ENCODE measurements around the gene MMP1. TPM values are rescaled to one million over a fixed set of nuclear protein-coding genes. Genes with fewer than 3 reads are reported as not detected.
A peak's percentile ranks its signal among the peaks of the same experiment; 100 is the strongest.
"Not testable (repeated sequence)": the region's sequence is repeated elsewhere in the genome, so short reads cannot be mapped to it uniquely, and the experiment has no call there.

The MMP1 gene
- total RNA-seq, 1 experiment from 2014 or later, result 15.7 TPM

GRCh38 chr11:102753267-102753666, 44.7 kb downstream of the MMP1 start:
- H3K9me3 ChIP-seq, result no peaks in the 10 kb centered on the region
- H3K36me3 ChIP-seq (ENCODE audit: control insufficient read depth, insufficient read depth, low read length), result no peaks in the 10 kb centered on the region
- no peak for DNase-seq
- BruUV-seq (replicated peaks), result no TSS peak
- H3K27me3 ChIP-seq (replicated peaks; ENCODE audit: control insufficient read depth, insufficient read depth, low read length), result no peaks in the 10 kb centered on the region
- H3K27me3 Mint-ChIP-seq (ENCODE audit: insufficient read depth, unreplicated experiment), result no peaks in the 10 kb centered on the region
- H3K4me3 ChIP-seq (ENCODE audit: low read depth, low read length), result no peak overlapping the region
- peaks cover 18% of the 10 kb centered on the region for H3K9me3 Mint-ChIP-seq (ENCODE audit: unreplicated experiment)
- peaks cover 4% of the 10 kb centered on the region for H3K36me3 Mint-ChIP-seq (ENCODE audit: insufficient read depth, unreplicated experiment)
- ChIA-PET POLR2A (no interaction called here), CTCF (no interaction called here)
- no peak overlapping the region for H3K4me3 Mint-ChIP-seq (ENCODE audit: unreplicated experiment)
- H3K4me1 ChIP-seq, result peaks cover 6% of the 10 kb centered on the region
- no peak overlapping the region for H3K27ac Mint-ChIP-seq (ENCODE audit: unreplicated experiment)
- intact Hi-C loops (cut with micrococcal nuclease; ENCODE audit: unreplicated experiment), result no loop called here
- peaks cover 13% of the 10 kb centered on the region for H3K4me1 Mint-ChIP-seq (ENCODE audit: low read depth, unreplicated experiment)
- TF ChIP-seq, protein P1, sequence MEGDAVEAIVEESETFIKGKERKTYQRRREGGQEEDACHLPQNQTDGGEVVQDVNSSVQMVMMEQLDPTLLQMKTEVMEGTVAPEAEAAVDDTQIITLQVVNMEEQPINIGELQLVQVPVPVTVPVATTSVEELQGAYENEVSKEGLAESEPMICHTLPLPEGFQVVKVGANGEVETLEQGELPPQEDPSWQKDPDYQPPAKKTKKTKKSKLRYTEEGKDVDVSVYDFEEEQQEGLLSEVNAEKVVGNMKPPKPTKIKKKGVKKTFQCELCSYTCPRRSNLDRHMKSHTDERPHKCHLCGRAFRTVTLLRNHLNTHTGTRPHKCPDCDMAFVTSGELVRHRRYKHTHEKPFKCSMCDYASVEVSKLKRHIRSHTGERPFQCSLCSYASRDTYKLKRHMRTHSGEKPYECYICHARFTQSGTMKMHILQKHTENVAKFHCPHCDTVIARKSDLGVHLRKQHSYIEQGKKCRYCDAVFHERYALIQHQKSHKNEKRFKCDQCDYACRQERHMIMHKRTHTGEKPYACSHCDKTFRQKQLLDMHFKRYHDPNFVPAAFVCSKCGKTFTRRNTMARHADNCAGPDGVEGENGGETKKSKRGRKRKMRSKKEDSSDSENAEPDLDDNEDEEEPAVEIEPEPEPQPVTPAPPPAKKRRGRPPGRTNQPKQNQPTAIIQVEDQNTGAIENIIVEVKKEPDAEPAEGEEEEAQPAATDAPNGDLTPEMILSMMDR (IDR thresholded peaks at IDR 0.05; ENCODE audit: insufficient read depth in 1 of 2, low read depth in 1 of 2, low read length in 1 of 2, severe bottlenecking in 1 of 2, unreplicated experiment in 1 of 2), result no peak

DNA sequence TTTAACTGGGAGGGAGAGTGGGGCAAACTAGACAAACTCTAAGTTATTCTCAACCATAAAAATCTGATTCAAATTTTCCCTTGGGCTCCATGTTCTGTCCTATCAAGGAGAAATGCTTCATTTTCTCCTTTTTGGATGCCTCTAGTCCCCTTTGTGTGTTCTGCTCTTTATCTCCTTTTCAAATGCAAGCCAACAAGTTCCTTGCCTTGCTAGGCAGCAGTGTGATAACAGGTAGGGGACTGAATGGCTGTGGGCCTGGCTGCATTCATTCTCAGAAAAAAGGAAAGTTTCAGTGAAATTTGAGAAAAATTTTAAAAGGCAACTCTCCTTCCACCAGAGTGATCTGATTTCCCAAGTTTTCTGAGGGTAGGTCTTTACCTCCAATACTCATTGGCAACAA, 46.3 kb downstream of the MMP1 start:
- H3K27ac Mint-ChIP-seq (ENCODE audit: unreplicated experiment), result no peak overlapping the region
- H3K4me1 ChIP-seq, result no peaks in the 10 kb centered on the region
- peaks cover 8% of the 10 kb centered on the region for H3K4me1 Mint-ChIP-seq (ENCODE audit: low read depth, unreplicated experiment)
- H3K9me3 Mint-ChIP-seq (ENCODE audit: unreplicated experiment), result peaks cover 25% of the 10 kb centered on the region
- H3K27me3 Mint-ChIP-seq (ENCODE audit: insufficient read depth, unreplicated experiment), result no peaks in the 10 kb centered on the region
- H3K4me3 ChIP-seq (ENCODE audit: low read depth, low read length), result no peak overlapping the region
- no peaks in the 10 kb centered on the region for H3K9me3 ChIP-seq
- H3K27me3 ChIP-seq (replicated peaks; ENCODE audit: control insufficient read depth, insufficient read depth, low read length), result no peaks in the 10 kb centered on the region
- H3K4me3 Mint-ChIP-seq (ENCODE audit: unreplicated experiment), result no peak overlapping the region
- H3K36me3 ChIP-seq (ENCODE audit: control insufficient read depth, insufficient read depth, low read length), result no peaks in the 10 kb centered on the region
- H3K36me3 Mint-ChIP-seq (ENCODE audit: insufficient read depth, unreplicated experiment), result peaks cover 10% of the 10 kb centered on the region
- BruUV-seq (replicated peaks), result no TSS peak
- DNase-seq, result no peak
- TF ChIP-seq, protein P1 (IDR thresholded peaks at IDR 0.05; ENCODE audit: insufficient read depth in 1 of 2, low read depth in 1 of 2, low read length in 1 of 2, severe bottlenecking in 1 of 2, unreplicated experiment in 1 of 2), result no peak
- POLR2A ChIA-PET, result no interaction called here
- CTCF ChIA-PET, result no interaction called here
- intact Hi-C loops (cut with micrococcal nuclease; ENCODE audit: unreplicated experiment), result no loop called here

DNA sequence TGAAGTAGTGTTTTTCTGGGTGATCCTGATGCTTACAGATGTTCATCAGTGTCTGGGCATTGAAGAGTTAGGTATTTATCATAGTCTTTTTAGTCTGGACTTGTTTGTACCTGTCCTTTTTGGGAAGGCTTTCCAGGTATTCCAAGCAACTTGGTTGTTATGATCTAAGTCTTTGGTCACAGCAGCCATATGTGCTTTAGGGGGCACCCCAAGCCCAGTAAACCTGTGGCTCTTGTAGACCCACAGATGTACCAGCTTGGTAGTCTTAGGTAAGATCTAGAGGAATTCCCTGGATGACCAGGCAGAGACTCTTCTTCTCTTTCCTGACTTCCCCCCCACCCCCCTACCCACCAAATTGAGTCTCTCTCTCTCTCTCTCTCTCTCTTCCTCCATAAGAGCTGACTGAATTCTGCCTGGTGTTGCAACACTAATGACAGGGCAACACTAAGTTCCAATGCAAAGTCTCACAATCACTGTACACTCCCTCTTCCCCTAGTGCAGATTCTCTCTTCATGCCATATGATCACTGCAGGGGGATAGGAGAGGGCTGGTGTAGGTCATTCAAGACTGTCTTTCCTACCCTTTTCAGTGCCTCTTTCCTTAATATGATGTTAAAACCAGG, 48.7 kb downstream of the MMP1 start:
- H3K4me3 Mint-ChIP-seq (ENCODE audit: unreplicated experiment), result no peak overlapping the region
- peaks cover 31% of the 10 kb centered on the region for H3K9me3 Mint-ChIP-seq (ENCODE audit: unreplicated experiment)
- no peak for DNase-seq
- no peaks in the 10 kb centered on the region for H3K4me1 ChIP-seq
- intact Hi-C loops (cut with micrococcal nuclease; ENCODE audit: unreplicated experiment), result no loop called here
- H3K27me3 ChIP-seq (replicated peaks; ENCODE audit: control insufficient read depth, insufficient read depth, low read length), result no peaks in the 10 kb centered on the region
- TF ChIP-seq, protein P1 (IDR thresholded peaks at IDR 0.05; ENCODE audit: insufficient read depth in 1 of 2, low read depth in 1 of 2, low read length in 1 of 2, severe bottlenecking in 1 of 2, unreplicated experiment in 1 of 2), result no peak
- no peaks in the 10 kb centered on the region for H3K9me3 ChIP-seq
- CTCF ChIA-PET, result no interaction called here
- H3K4me1 Mint-ChIP-seq (ENCODE audit: low read depth, unreplicated experiment), result peaks cover 8% of the 10 kb centered on the region
- no peaks in the 10 kb centered on the region for H3K27me3 Mint-ChIP-seq (ENCODE audit: insufficient read depth, unreplicated experiment)
- peaks cover 10% of the 10 kb centered on the region for H3K36me3 Mint-ChIP-seq (ENCODE audit: insufficient read depth, unreplicated experiment)
- no peak overlapping the region for H3K27ac Mint-ChIP-seq (ENCODE audit: unreplicated experiment)
- no peak overlapping the region for H3K4me3 ChIP-seq (ENCODE audit: low read depth, low read length)
- H3K36me3 ChIP-seq (ENCODE audit: control insufficient read depth, insufficient read depth, low read length), result no peaks in the 10 kb centered on the region
- no TSS peak for BruUV-seq (replicated peaks)
- POLR2A ChIA-PET, result no interaction called here

DNA sequence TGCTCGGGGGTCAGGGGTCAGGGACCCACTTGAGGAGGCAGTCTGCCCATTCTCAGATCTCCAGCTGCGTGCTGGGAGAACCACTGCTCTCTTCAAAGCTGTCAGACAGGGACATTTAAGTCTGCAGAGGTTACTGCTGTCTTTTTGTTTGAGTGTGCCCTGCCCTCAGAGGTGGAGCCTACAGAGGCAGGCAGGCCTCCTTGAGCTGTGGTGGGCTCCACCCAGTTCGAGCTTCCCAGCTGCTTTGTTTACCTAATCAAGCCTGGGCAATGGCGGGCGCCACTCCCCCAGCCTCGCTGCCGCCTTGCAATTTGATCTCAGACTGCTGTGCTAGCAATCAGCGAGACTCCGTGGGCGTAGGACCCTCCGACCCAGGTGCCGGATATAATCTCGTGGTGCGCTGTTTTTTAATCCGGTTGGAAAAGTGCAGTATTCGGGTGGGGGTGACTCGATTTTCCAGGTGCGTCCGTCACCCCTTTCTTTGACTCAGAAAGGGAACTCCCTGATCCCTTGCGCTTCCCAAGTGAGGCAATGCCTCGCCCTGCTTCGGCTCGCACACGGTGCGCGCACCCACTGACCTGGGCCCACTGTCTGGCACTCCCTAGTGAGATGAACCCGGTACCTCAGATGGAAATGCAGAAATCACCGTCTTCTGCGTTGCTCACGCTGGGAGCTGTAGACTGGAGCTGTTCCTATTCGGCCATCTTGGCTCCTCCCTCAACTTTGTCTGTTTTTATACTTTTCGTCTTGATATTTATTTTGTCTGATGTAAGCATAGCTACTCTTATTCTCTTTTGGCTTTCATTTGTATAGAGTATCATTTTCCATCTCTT, 51.0 kb downstream of the MMP1 start:
- peak overlapping the region; percentile 74 for H3K4me3 Mint-ChIP-seq (ENCODE audit: unreplicated experiment)
- H3K4me1 Mint-ChIP-seq (ENCODE audit: low read depth, unreplicated experiment); POLR2A ChIA-PET; H3K27me3 Mint-ChIP-seq (ENCODE audit: insufficient read depth, unreplicated experiment); H3K9me3 ChIP-seq; H3K4me1 ChIP-seq; H3K36me3 Mint-ChIP-seq (ENCODE audit: insufficient read depth, unreplicated experiment); H3K27me3 ChIP-seq (replicated peaks; ENCODE audit: control insufficient read depth, insufficient read depth, low read length); H3K36me3 ChIP-seq (ENCODE audit: control insufficient read depth, insufficient read depth, low read length); CTCF ChIA-PET: not testable (repeated sequence)
- H3K4me3 ChIP-seq (ENCODE audit: low read depth, low read length), result peak overlapping the region; percentile 46
- DNase-seq, result peak; percentile 62 to 74
- peaks cover 34% of the 10 kb centered on the region for H3K9me3 Mint-ChIP-seq (ENCODE audit: unreplicated experiment)
- peak overlapping the region; percentile 89 for H3K27ac Mint-ChIP-seq (ENCODE audit: unreplicated experiment)
- TSS peak; percentile 33 for BruUV-seq (replicated peaks)
- intact Hi-C loops (cut with micrococcal nuclease; ENCODE audit: unreplicated experiment), result loop anchor here (2.0 kb wide), 1 partner anchor 14 kb away; no protein-coding TSS in a partner anchor
